ENCODE measurements around the gene CCR2.

GRCh38 chr3:46353647-46354410 lies at the start of gene CCR2:
- TF ChIP-seq POLR2AphosphoS5 (IDR thresholded peaks at IDR 0.05): no peak
- no peak for TF ChIP-seq CTCF (IDR thresholded peaks at IDR 0.05)

All from suprapubic skin (tissue), 3 donors.